MM.1S (cell line): ENCODE measurements around the gene ASCL1.

Source experiments
- DNase-seq: peaks from one replicate; pipeline ENCODE4 v3.0.0-alpha.2; 2015
- H2AFZ ChIP-seq: fragments of 300-600 bp; sonication (generic); 2 replicates; pipeline ENCODE4 v1.6.0; 2016; ENCODE audit warnings: antibody characterized with exemption, low read length
- H3F3A ChIP-seq: fragments of 300-600 bp; sonication (generic); 2 replicates; pipeline ENCODE4 v1.6.1; 2016; ENCODE audit warnings: mild to moderate bottlenecking, antibody characterized with exemption, low read length, moderate library complexity, mixed read lengths; ENCODE audit not compliant: insufficient read depth
- H3K27ac ChIP-seq: fragments of 300-600 bp; sonication (generic); 2 replicates; pipeline ENCODE4 v1.5.1; 2016; ENCODE audit warnings: mild to moderate bottlenecking, low read length
- H3K27me3 ChIP-seq: fragments of 300-600 bp; sonication (generic); replicated peaks from 2 replicates; pipeline ENCODE4 v1.6.0; 2016; ENCODE audit warnings: low read length; ENCODE audit not compliant: insufficient read depth
- H3K36me3 ChIP-seq: fragments of 300-600 bp; sonication (generic); replicated peaks from 2 replicates; pipeline ENCODE4 v1.6.1; 2016; ENCODE audit warnings: mild to moderate bottlenecking, low read length, mixed read lengths; ENCODE audit not compliant: insufficient read depth
- H3K4me1 ChIP-seq: fragments of 300-600 bp; sonication (generic); 2 replicates; pipeline ENCODE4 v1.6.1; 2016; ENCODE audit warnings: low read length, mixed read lengths
- H3K4me2 ChIP-seq: fragments of 300-600 bp; sonication (generic); 2 replicates; pipeline ENCODE4 v1.6.0; 2016; ENCODE audit warnings: low read depth, low read length
- H3K4me3 ChIP-seq: fragments of 300-600 bp; sonication (generic); 2 replicates; pipeline ENCODE4 v1.5.1; 2016; ENCODE audit warnings: low read length, mixed read lengths
- H3K79me2 ChIP-seq: fragments of 300-600 bp; sonication (generic); 2 replicates; pipeline ENCODE4 v1.6.1; 2016; ENCODE audit warnings: mixed run types, low read length, mixed read lengths
- H3K9ac ChIP-seq: fragments of 300-600 bp; sonication (generic); 2 replicates; pipeline ENCODE4 v1.6.1; 2016; ENCODE audit warnings: low read length, mixed read lengths
- H3K9me2 ChIP-seq: fragments of 300-600 bp; sonication (generic); replicated peaks from 2 replicates; pipeline ENCODE4 v1.6.1; 2016; ENCODE audit warnings: mild to moderate bottlenecking, low read length, mixed read lengths; ENCODE audit not compliant: insufficient read depth
- H3K9me3 ChIP-seq: fragments of 300-600 bp; sonication (generic); replicated peaks from 2 replicates; pipeline ENCODE4 v1.6.1; 2016; ENCODE audit warnings: mild to moderate bottlenecking, low read length, mixed read lengths; ENCODE audit not compliant: insufficient read depth
- H4K20me1 ChIP-seq: fragments of 300-600 bp; sonication (generic); 2 replicates; pipeline ENCODE4 v1.6.1; 2016; ENCODE audit warnings: mild to moderate bottlenecking, low read length, moderate library complexity, mixed read lengths; ENCODE audit not compliant: insufficient read depth
- CTCF ChIP-seq: fragments of 300-600 bp; sonication (generic); IDR thresholded peaks from 2 replicates; pipeline ENCODE4 v1.5.1; 2016; ENCODE audit warnings: antibody characterized with exemption, low read length, mixed read lengths
- EZH2 ChIP-seq: fragments of 300-600 bp; sonication (generic); optimal IDR thresholded peaks from 2 replicates; pipeline ENCODE3; 2017; ENCODE audit warnings: low read depth, mild to moderate bottlenecking, antibody characterized with exemption, low read length, mixed read lengths
- EZH2phosphoT487 ChIP-seq: fragments of 300-600 bp; sonication (generic); IDR thresholded peaks from 2 replicates; pipeline ENCODE4 v1.6.1; 2018; ENCODE audit warnings: antibody characterized with exemption, low read length

The ASCL1 gene

GRCh38 chr12:102910792-102911191, 46.7 kb upstream of the ASCL1 start:
- Histone ChIP-seq H3K9me3 (no peaks in the 10 kb centered on the region), H2AFZ (no peak overlapping the region)

GRCh38 chr12:102911320-102911719, 46.2 kb upstream of the ASCL1 start:
- H3K4me2 ChIP-seq: no peak overlapping the region
- no peak overlapping the region for H2AFZ ChIP-seq
- H3K27ac ChIP-seq: no peak overlapping the region
- no peak overlapping the region for H3K9ac ChIP-seq
- TF ChIP-seq EZH2 (no peak), EZH2phosphoT487 (no peak), CTCF (no peak)
- H3K79me2 ChIP-seq: no peaks in the 10 kb centered on the region
- no peaks in the 10 kb centered on the region for H3K36me3 ChIP-seq
- no peaks in the 10 kb centered on the region for H3K9me2 ChIP-seq
- no peak overlapping the region for H3K4me3 ChIP-seq
- no peaks in the 10 kb centered on the region for H3K27me3 ChIP-seq
- H4K20me1 ChIP-seq: no peaks in the 10 kb centered on the region
- DNase-seq: no peak
- H3K4me1 ChIP-seq: no peaks in the 10 kb centered on the region
- H3K9me3 ChIP-seq: no peaks in the 10 kb centered on the region
- no peaks in the 10 kb centered on the region for H3F3A ChIP-seq

More at GRCh38 chr12:102910792-102911191, 46.7 kb upstream of the ASCL1 start:
- Histone ChIP-seq H3K79me2 (no peaks in the 10 kb centered on the region), H3K9ac (no peak overlapping the region), H3K27me3 (no peaks in the 10 kb centered on the region), H3K9me2 (no peaks in the 10 kb centered on the region), H4K20me1 (no peaks in the 10 kb centered on the region), H3K4me2 (no peak overlapping the region), H3K27ac (no peak overlapping the region), H3F3A (no peaks in the 10 kb centered on the region), H3K36me3 (no peaks in the 10 kb centered on the region), H3K4me3 (no peak overlapping the region), H3K4me1 (no peaks in the 10 kb centered on the region)
- no peak for TF ChIP-seq CTCF
- no peak for TF ChIP-seq EZH2
- TF ChIP-seq EZH2phosphoT487: no peak
- DNase-seq: no peak

GRCh38 chr12:102912258-102912657, 45.2 kb upstream of the ASCL1 start:
- H3K9ac ChIP-seq: no peak overlapping the region
- H4K20me1 ChIP-seq: no peaks in the 10 kb centered on the region
- H3K27me3 ChIP-seq: no peaks in the 10 kb centered on the region
- no peak overlapping the region for H2AFZ ChIP-seq
- H3K4me3 ChIP-seq: no peak overlapping the region
- H3K27ac ChIP-seq: no peak overlapping the region
- H3F3A ChIP-seq: no peaks in the 10 kb centered on the region
- DNase-seq: no peak
- no peaks in the 10 kb centered on the region for H3K4me1 ChIP-seq
- H3K36me3 ChIP-seq: no peaks in the 10 kb centered on the region
- no peaks in the 10 kb centered on the region for H3K9me3 ChIP-seq
- TF ChIP-seq EZH2phosphoT487 (no peak), EZH2 (no peak), CTCF (no peak)
- no peaks in the 10 kb centered on the region for H3K9me2 ChIP-seq
- H3K79me2 ChIP-seq: no peaks in the 10 kb centered on the region
- H3K4me2 ChIP-seq: no peak overlapping the region
